GM19351 (cell line): ENCODE measurements around the gene FREM1.

Experiments
- ATAC-seq: cut with Tn5 transposase; IDR thresholded peaks from one replicate; pipeline ENCODE4 v1.9.1; 2021; ENCODE audit warnings: mild to moderate bottlenecking, moderate library complexity; ENCODE audit not compliant: unreplicated experiment

FREM1 gene

GRCh38 chr9:14882090-14882489, 28.1 kb downstream of the FREM1 start:
- ATAC-seq: no peak

GRCh38 chr9:14881006-14881405, 29.2 kb downstream of the FREM1 start:
- no peak for ATAC-seq

GRCh38 chr9:14870090-14870489, 40.1 kb downstream of the FREM1 start:
- ATAC-seq: no peak

GRCh38 chr9:14869671-14870070, 40.6 kb downstream of the FREM1 start:
- no peak for ATAC-seq

- ATAC-seq: no peak
Measured at GRCh38 chr9:14868772-14869583, 41.2 kb downstream of the FREM1 start.

GRCh38 chr9:14868418-14868771, 41.8 kb downstream of the FREM1 start:
- no peak for ATAC-seq

- no peak for ATAC-seq
Measured at GRCh38 chr9:14866200-14866749, 44.0 kb downstream of the FREM1 start.

GRCh38 chr9:14864309-14864708, 45.9 kb downstream of the FREM1 start:
- ATAC-seq: no peak

GRCh38 chr9:14863402-14863801, 46.8 kb downstream of the FREM1 start:
- no peak for ATAC-seq

- no peak for ATAC-seq
Measured at GRCh38 chr9:14857449-14858305, 52.6 kb downstream of the FREM1 start.

- ATAC-seq: no peak
Measured at GRCh38 chr9:14849851-14850250, 60.4 kb downstream of the FREM1 start.

GRCh38 chr9:14849296-14849695, 60.9 kb downstream of the FREM1 start:
- ATAC-seq: no peak

- ATAC-seq: peak; percentile 99
Measured at GRCh38 chr9:14846871-14847311, 63.3 kb downstream of the FREM1 start.

- ATAC-seq: no peak
Measured at GRCh38 chr9:14843163-14843562, 67.1 kb downstream of the FREM1 start.

GRCh38 chr9:14842269-14842668, 68.0 kb downstream of the FREM1 start:
- no peak for ATAC-seq

- ATAC-seq: no peak
Measured at GRCh38 chr9:14838701-14839100, 71.5 kb downstream of the FREM1 start.

- no peak for ATAC-seq
Measured at GRCh38 chr9:14836885-14837284, 73.3 kb downstream of the FREM1 start.

- ATAC-seq: no peak
Measured at GRCh38 chr9:14831661-14832060, 78.6 kb downstream of the FREM1 start.

GRCh38 chr9:14831074-14831473, 79.2 kb downstream of the FREM1 start:
- no peak for ATAC-seq

GRCh38 chr9:14830057-14830456, 80.2 kb downstream of the FREM1 start:
- ATAC-seq: no peak

- no peak for ATAC-seq
Measured at GRCh38 chr9:14829204-14829603, 81.0 kb downstream of the FREM1 start.

- no peak for ATAC-seq
Measured at GRCh38 chr9:14827805-14828204, 82.4 kb downstream of the FREM1 start.
